Right lobe of liver (tissue), 4 donors: ENCODE measurements around the gene TAS2R40.

ENCODE experiments used
- POLR2A ChIP-seq: fragments of 450-650 bp; IDR thresholded peaks from one replicate; pipeline ENCODE4 v1.6.1; 2017; ENCODE audit warnings: antibody characterized with exemption, mild to moderate bottlenecking
- TF ChIP-seq, protein P1 (sequence below), 4 donors: fragments of 200-600 bp in 3 of 4; fragments of 450-650 bp in 1 of 4; IDR thresholded peaks; one replicate each; pipeline versions ENCODE4 v1.5.1 to v1.8.0; 2016 to 2022; ENCODE audit warnings: antibody characterized with exemption in 4 of 4, mild to moderate bottlenecking in 2 of 4
- donor health status: DM: no; HTN: no; CAD: no.
- donor health status: DM: no; HTN: no; CAD: no.
- donor health status: DM: no; HTN: yes; CAD: no.

DNA sequence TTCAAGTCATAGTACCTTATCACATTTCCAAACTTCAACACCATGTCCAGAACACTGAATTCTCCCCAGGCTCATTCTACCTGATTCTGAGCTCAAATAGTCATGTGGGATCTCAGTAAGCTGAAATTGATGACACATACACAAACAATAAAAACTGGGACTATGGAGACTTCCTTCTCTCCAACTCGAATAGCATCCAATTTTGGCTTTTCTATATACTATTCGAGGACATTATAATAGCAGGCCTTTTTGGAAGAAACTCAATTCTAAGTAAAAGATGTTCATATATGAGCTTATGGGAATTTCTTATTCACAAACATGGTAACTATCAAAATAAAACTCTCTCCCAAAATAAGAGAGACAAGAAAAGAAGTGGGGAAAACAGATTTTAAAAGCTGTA is 551 bp upstream of the TAS2R40 start:
- TF ChIP-seq, protein P1, sequence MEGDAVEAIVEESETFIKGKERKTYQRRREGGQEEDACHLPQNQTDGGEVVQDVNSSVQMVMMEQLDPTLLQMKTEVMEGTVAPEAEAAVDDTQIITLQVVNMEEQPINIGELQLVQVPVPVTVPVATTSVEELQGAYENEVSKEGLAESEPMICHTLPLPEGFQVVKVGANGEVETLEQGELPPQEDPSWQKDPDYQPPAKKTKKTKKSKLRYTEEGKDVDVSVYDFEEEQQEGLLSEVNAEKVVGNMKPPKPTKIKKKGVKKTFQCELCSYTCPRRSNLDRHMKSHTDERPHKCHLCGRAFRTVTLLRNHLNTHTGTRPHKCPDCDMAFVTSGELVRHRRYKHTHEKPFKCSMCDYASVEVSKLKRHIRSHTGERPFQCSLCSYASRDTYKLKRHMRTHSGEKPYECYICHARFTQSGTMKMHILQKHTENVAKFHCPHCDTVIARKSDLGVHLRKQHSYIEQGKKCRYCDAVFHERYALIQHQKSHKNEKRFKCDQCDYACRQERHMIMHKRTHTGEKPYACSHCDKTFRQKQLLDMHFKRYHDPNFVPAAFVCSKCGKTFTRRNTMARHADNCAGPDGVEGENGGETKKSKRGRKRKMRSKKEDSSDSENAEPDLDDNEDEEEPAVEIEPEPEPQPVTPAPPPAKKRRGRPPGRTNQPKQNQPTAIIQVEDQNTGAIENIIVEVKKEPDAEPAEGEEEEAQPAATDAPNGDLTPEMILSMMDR (IDR thresholded peaks at IDR 0.05), result no peak
- no peak for TF ChIP-seq POLR2A
